ENCODE results near the gene TBL1XR1.
"Not testable (repeated sequence)": the region's sequence is repeated elsewhere in the genome, so short reads cannot be mapped to it uniquely, and the experiment has no call there.

TBL1XR1 gene

DNA sequence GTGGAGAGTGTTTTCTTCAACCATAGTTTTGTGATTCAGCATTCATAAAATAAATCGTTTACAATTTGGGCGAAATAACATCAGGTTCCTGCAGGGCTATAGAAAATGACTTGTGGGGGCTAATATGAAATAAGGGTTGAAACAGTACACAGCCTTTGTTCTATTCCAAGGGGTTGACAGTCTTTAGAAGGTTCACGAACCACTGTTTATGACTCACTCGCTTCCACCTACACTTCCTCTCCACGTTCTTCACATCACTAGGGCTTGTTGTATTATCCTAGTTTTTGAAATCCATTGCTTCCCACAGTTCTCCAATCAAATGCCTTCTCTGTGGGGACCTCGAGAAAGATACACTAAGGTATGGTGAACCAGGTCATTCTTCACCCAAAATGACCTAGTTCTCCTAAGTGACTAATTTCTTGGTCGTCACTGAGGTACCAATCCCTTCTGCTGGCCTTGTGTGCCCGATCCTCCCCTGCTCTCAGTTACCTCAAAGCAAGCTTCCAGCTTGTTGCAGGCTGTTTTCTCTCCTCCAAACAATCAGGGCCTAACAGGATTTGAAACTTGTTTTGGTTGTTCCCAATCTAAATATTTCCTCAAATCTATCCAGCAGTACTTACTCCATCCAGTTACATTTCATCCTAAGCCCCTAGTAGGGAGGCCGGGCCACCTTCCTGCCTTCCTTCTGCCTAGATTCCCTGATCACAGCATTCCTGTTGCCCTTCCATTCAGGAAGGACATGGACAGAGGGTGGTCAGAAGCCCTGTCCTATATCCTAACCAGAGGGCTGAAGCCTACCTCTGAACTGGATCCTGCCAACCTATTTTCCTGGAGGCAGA, 23.1 kb upstream of the TBL1XR1 start:
- H3K4me3 Mint-ChIP-seq, result no peak overlapping the region
- no peaks in the 10 kb centered on the region for H3K27me3 Mint-ChIP-seq
- no peak for ATAC-seq (replicated peaks; ENCODE audit: extremely low read depth, poor library complexity, severe bottlenecking)
- no peaks in the 10 kb centered on the region for H3K9me3 Mint-ChIP-seq
- H3K4me1 Mint-ChIP-seq, result no peaks in the 10 kb centered on the region
- peak overlapping the region; percentile 11 for H3K27ac Mint-ChIP-seq (ENCODE audit: low read depth)
- no peak for DNase-seq (ENCODE audit: low spot score in 2 of 2)
- peaks cover 2% of the 10 kb centered on the region for H3K36me3 Mint-ChIP-seq (ENCODE audit: insufficient read depth)

DNA sequence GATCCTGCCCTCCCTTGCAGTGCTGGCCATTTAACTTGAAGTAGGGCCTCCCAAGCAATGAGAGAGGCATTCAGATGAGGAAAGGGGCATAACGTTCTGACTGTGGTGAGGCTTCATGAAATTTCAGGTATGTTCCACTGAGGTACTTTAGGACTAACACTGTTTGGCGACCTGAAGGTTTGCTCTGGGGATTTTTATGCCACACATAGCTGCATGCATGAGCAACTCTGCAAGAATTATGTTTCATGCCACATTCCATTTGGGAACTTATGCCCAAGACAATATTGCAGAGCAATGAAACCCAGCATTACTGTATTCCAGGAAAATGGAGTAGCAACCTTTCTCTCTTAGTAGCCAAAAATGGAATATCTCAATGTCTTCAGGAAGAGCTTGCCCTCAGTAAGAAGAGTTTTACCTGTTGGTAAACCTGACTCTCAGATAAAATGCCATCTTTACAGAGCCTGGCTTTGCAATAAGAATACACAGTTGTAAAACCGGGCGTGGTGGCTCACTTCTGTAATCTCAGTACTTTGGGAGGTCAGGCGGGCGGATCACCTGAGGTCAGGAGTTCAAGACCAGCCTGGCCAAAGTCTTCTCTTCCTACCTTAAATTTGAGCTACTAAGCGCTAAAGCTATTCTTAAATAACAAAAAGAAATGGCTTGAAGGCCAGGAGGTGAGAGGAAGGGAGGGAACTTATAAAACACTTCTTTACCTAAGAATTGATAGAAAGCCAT, 16.7 kb upstream of the TBL1XR1 start:
- Mint-ChIP-seq H3K4me1 (no peaks in the 10 kb centered on the region), H3K9me3 (no peaks in the 10 kb centered on the region), H3K27ac (ENCODE audit: low read depth) (no peak overlapping the region), H3K36me3 (ENCODE audit: insufficient read depth) (no peaks in the 10 kb centered on the region), H3K27me3 (no peaks in the 10 kb centered on the region), H3K4me3 (no peak overlapping the region)
- DNase-seq (ENCODE audit: low spot score in 2 of 2) (no peak), ATAC-seq (replicated peaks; ENCODE audit: extremely low read depth, poor library complexity, severe bottlenecking) (no peak)

DNA sequence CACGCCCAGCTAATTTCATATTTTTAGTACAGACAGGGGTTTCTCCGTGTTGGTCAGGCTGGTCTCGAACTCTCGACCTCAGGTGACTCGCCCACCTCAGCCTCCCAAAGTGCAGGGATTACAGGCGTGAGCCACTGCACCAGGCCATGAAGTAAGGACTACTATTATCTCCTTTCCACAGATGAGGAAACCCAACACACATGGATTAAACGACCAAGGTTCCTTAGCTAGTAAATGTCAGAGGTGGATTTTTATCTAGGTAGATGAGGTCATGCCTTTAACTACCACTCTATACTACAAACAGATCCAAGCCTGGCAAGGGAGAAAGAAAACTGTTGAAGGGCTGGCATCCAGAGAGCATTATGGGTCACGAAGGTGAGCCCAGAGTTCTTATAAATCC, 15.5 kb upstream of the TBL1XR1 start:
- Mint-ChIP-seq H3K27ac (ENCODE audit: low read depth) (no peak overlapping the region), H3K4me3 (no peak overlapping the region), H3K4me1 (no peaks in the 10 kb centered on the region), H3K36me3 (ENCODE audit: insufficient read depth) (no peaks in the 10 kb centered on the region), H3K27me3 (no peaks in the 10 kb centered on the region), H3K9me3 (no peaks in the 10 kb centered on the region)
- ATAC-seq (replicated peaks; ENCODE audit: extremely low read depth, poor library complexity, severe bottlenecking), result no peak
- DNase-seq (ENCODE audit: low spot score in 2 of 2), result no peak

DNA sequence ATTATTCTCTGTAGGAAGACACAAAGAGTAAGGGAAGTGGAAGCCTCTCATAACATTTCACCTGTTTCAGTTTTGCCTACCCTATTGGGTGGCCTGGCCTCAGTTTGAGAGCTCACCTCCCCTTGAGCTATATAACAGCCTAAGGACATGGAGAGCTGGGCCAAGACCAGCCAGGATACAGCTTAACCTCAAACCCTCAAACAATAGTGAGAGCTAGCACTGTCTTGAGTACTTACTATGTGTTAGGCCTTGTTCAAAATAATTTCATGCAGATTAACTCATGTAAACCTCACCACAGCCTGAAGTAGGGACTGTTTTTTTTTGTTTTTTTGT, 15.0 kb upstream of the TBL1XR1 start:
- H3K9me3 Mint-ChIP-seq, result no peaks in the 10 kb centered on the region

DNA sequence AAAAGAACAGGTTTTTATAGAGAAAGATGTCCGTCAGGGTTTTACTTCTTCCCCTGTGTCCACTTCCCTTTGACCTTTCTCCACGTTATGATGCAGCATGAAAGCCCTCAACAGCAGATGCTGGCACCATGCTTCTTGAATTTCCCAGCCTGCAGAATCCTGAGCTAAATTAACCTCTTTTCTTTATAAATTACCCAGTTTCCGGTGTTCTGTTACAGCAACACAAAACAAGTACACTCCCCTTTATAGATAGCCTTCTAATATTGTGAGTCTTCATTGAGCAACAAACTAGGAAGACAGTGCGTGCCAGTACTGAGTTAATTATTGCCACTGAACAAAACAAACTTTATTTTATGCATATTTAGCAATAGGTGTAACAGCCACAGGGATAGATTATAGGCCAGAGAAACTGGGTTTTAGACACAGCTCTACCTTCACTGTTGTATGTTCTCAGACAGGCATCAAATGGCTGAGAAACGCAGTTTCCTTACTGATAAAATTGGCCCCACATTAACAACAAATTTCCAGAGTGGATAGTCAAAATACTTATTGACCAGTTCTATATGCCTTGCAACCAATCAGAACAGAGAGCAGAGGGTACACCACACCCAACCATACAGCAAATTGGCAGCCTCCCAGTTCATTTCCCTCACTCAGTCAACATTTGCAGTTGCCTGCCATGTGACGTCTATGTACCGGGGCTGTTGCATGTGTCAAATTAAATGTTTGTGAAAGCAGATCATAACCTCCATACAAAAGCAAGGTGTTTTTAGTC, 14.4 kb upstream of the TBL1XR1 start:
- no peaks in the 10 kb centered on the region for H3K36me3 Mint-ChIP-seq (ENCODE audit: insufficient read depth)
- peaks cover 4% of the 10 kb centered on the region for H3K4me1 Mint-ChIP-seq
- no peak overlapping the region for H3K27ac Mint-ChIP-seq (ENCODE audit: low read depth)
- no peak for DNase-seq (ENCODE audit: low spot score in 2 of 2)
- H3K27me3 Mint-ChIP-seq, result no peaks in the 10 kb centered on the region
- H3K4me3 Mint-ChIP-seq, result no peak overlapping the region
- ATAC-seq (replicated peaks; ENCODE audit: extremely low read depth, poor library complexity, severe bottlenecking), result no peak
- no peaks in the 10 kb centered on the region for H3K9me3 Mint-ChIP-seq

More for the DNA sequence above, 15.0 kb upstream of the TBL1XR1 start:
- H3K36me3 Mint-ChIP-seq (ENCODE audit: insufficient read depth), result no peaks in the 10 kb centered on the region
- no peaks in the 10 kb centered on the region for H3K4me1 Mint-ChIP-seq
- DNase-seq (ENCODE audit: low spot score in 2 of 2) (no peak), ATAC-seq (replicated peaks; ENCODE audit: extremely low read depth, poor library complexity, severe bottlenecking) (no peak)
- H3K27ac Mint-ChIP-seq (ENCODE audit: low read depth), result no peak overlapping the region
- no peak overlapping the region for H3K4me3 Mint-ChIP-seq
- H3K27me3 Mint-ChIP-seq, result no peaks in the 10 kb centered on the region

DNA sequence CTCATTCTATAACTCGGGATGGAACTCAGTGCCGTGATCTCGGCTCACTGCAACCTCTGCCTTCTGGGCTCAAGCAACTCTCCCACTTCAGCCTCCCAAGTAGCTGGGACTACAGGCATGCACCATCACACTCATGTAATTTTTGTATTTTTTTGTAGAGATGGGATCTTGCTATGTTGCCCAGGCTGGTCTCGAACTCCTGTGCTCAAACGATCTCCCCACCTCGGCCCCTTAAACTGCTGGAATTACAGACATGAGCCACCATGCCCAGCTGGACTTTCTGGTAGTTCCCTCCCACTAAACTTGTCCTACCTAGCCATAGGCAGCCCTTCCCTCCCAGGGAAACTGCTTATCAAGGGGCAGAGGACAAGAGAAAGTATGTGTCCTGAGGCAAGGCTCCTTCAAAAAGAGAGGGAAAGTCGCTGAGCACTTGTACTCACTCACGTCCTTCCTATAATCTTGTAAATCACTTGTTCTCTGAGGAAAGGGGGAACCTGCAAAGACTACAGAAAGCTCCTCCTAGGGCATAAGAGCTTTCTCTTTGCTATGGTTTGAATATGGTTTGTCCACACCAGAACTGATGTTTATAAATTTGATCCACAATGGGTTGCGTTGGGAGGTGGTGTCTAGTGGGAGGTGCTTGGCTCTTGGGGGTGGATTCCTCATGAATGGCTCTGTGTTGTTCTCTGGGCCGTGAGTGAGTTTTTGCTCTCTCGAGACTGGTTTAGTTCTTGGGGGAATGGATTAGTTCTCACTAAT, 13.6 kb upstream of the TBL1XR1 start:
- Mint-ChIP-seq H3K27ac (ENCODE audit: low read depth) (no peak overlapping the region), H3K36me3 (ENCODE audit: insufficient read depth) (no peaks in the 10 kb centered on the region), H3K4me3 (no peak overlapping the region), H3K4me1 (peaks cover 6% of the 10 kb centered on the region), H3K27me3 (no peaks in the 10 kb centered on the region), H3K9me3 (no peaks in the 10 kb centered on the region)
- DNase-seq (ENCODE audit: low spot score in 2 of 2) (no peak), ATAC-seq (replicated peaks; ENCODE audit: extremely low read depth, poor library complexity, severe bottlenecking) (no peak)

DNA sequence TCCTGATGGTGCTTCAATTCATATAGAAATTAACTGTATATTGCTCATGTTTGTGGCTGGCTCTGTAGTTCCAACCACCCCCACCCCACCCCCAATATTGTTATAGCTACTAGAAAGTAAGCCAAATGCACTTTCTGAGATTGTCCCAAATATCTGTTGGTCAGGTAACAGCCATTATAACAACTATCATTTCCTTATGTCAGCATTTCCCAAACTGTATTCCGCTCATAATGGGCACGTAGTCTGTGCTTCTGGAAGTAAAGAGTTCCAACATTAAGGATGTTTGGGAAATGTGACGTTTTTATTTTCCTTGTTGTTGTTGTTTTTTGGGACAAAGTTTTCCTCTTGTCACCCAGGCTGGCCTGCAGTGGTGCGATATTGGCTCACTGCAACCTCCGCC, 12.2 kb upstream of the TBL1XR1 start:
- H3K4me1 Mint-ChIP-seq, result peaks cover 6% of the 10 kb centered on the region
- no peaks in the 10 kb centered on the region for H3K9me3 Mint-ChIP-seq
- no peak overlapping the region for H3K27ac Mint-ChIP-seq (ENCODE audit: low read depth)
- no peaks in the 10 kb centered on the region for H3K27me3 Mint-ChIP-seq
- DNase-seq (ENCODE audit: low spot score in 2 of 2) (no peak), ATAC-seq (replicated peaks; ENCODE audit: extremely low read depth, poor library complexity, severe bottlenecking) (no peak)
- no peaks in the 10 kb centered on the region for H3K36me3 Mint-ChIP-seq (ENCODE audit: insufficient read depth)
- H3K4me3 Mint-ChIP-seq, result no peak overlapping the region

DNA sequence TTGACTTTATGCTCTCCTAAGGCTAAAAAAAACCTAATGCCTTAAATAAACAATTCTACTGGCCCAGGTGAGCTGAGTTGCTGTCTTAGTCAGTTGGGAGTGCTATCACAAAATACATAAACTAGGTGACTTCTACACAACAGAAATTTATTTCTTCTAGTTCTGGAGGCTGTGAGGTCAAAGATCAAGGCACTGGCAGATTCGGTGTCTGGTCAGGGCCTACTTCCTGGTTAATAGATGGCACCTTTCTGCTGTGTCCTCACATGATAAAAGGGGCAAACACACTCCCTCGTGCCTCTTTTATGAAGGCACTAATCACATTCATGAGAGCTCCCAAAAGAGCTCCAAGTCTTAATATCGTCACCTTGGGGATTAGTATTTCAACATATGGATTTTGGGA, 11.5 kb upstream of the TBL1XR1 start:
- ATAC-seq (replicated peaks; ENCODE audit: extremely low read depth, poor library complexity, severe bottlenecking), result no peak
- Mint-ChIP-seq H3K4me1 (peaks cover 6% of the 10 kb centered on the region), H3K27me3 (no peaks in the 10 kb centered on the region), H3K9me3 (no peaks in the 10 kb centered on the region), H3K36me3 (ENCODE audit: insufficient read depth) (no peaks in the 10 kb centered on the region), H3K4me3 (no peak overlapping the region), H3K27ac (ENCODE audit: low read depth) (no peak overlapping the region)
- DNase-seq (ENCODE audit: low spot score in 2 of 2), result no peak

DNA sequence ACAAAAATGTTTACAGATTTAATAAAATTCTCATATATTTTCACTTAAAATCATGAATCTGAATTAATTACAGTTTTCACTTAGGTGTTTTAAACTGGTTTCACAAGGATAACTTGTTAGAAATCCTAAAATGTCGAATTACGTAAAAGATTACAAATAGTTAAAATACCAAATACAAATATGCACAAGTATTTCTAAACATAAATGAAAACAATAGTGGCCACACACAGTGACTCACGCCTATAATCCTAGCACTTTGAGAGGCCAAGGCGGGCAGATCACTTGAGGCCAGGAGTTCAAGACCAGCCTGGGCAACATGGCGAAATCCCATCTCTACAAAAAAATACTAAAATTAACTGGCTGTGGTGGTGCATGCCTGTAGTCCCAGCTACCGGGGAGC, 10.9 kb upstream of the TBL1XR1 start:
- no peaks in the 10 kb centered on the region for H3K9me3 Mint-ChIP-seq
- no peak for ATAC-seq (replicated peaks; ENCODE audit: extremely low read depth, poor library complexity, severe bottlenecking)
- H3K36me3 Mint-ChIP-seq (ENCODE audit: insufficient read depth), result no peaks in the 10 kb centered on the region

DNA sequence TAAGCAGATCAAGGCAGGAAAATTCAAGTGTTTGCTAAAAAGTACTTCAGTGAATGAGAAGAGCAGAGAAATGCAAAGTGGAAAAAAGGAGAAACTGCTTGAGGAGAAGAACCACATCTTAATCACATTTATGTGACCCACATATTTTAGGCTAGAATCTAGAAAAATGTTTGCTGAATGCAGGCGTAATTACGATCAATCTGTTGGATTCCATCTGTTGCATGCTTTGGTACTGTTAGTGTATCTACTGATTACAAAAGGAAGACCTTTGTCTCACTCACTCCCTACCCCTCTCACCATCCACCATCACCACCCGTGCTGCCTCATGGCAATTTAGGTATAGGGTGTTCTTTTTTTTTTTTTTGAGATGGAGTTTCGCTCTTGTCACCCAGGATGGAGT, 9.7 kb upstream of the TBL1XR1 start:
- Mint-ChIP-seq H3K4me1 (peaks cover 14% of the 10 kb centered on the region), H3K27me3 (no peaks in the 10 kb centered on the region), H3K4me3 (no peak overlapping the region), H3K27ac (ENCODE audit: low read depth) (no peak overlapping the region), H3K9me3 (no peaks in the 10 kb centered on the region), H3K36me3 (ENCODE audit: insufficient read depth) (no peaks in the 10 kb centered on the region)
- no peak for DNase-seq (ENCODE audit: low spot score in 2 of 2)
- no peak for ATAC-seq (replicated peaks; ENCODE audit: extremely low read depth, poor library complexity, severe bottlenecking)

More for the DNA sequence above, 10.9 kb upstream of the TBL1XR1 start:
- Mint-ChIP-seq H3K4me1 (peaks cover 6% of the 10 kb centered on the region), H3K4me3 (no peak overlapping the region), H3K27ac (ENCODE audit: low read depth) (no peak overlapping the region), H3K27me3 (no peaks in the 10 kb centered on the region)
- DNase-seq (ENCODE audit: low spot score in 2 of 2), result no peak

DNA sequence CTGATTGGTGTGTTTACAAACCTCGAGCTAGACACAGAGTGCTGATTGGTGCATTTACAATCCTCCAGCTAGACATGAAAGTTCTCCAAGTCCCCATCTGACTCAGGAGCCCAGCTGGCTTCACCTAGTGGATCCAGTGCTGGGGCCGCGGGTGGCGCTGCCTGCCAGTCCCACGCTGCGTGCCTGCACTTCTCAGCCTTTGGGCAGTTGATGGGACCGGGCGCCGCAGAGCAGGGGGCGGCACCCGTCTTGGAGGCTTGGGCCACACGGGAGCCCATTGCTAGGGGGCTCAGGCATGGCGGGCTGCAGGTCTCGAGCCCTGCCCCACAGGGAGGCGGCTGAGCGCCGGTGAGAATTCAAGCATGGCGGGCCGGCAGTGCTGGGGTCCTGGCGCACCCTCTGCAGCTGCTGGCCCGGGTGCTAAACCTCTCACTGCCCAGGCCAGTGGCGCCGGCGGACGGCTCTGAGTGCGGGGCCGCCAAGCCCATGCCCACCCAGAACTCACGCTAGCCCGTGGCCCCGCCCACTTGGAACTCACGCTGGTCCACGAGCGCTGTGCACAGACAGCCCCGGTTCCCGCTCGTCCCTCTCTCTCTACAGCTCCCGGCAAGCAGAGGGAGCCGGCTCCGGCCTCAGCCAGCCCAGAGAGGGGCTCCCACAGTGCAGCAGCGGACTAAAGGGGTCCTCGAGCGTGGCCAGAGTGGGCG, 6.6 kb upstream of the TBL1XR1 start:
- Mint-ChIP-seq H3K9me3 (no peaks in the 10 kb centered on the region), H3K27ac (ENCODE audit: low read depth) (no peak overlapping the region), H3K4me3 (no peak overlapping the region), H3K27me3 (no peaks in the 10 kb centered on the region), H3K4me1 (peaks cover 31% of the 10 kb centered on the region), H3K36me3 (ENCODE audit: insufficient read depth) (peaks cover 7% of the 10 kb centered on the region)
- no peak for ATAC-seq (replicated peaks; ENCODE audit: extremely low read depth, poor library complexity, severe bottlenecking)
- no peak for DNase-seq (ENCODE audit: low spot score in 2 of 2)

DNA sequence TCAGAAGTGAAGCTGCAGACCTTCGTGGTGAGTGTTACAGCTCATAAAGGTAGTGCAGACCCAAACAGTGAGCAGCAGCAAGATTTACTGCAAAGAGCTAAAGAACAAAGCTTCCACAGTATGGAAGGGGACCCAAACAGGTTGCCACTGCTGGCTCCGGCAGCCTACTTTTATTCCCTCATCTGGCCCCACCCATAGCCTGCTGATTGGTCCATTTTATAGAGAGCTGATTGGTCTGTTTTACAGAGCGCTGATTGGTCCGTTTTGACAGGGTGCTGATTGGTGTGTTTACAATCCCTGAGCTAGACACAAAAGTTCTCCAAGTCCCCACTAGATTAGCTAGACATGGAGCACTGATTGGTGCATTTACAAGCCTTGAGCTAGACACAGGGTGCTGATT, 5.7 kb upstream of the TBL1XR1 start:
- not testable (repeated sequence) for H3K4me3 Mint-ChIP-seq; DNase-seq (ENCODE audit: low spot score in 2 of 2); H3K27me3 Mint-ChIP-seq; ATAC-seq (replicated peaks; ENCODE audit: extremely low read depth, poor library complexity, severe bottlenecking); H3K9me3 Mint-ChIP-seq
- Mint-ChIP-seq H3K4me1 (peaks cover 38% of the 10 kb centered on the region), H3K36me3 (ENCODE audit: insufficient read depth) (peaks cover 15% of the 10 kb centered on the region), H3K27ac (ENCODE audit: low read depth) (peak overlapping the region; percentile 40)
